CD4-positive, alpha-beta memory T cell (primary cell): ENCODE results near the gene HSPB6. TPM values are rescaled to one million over a fixed set of nuclear protein-coding genes. Genes with fewer than 3 reads are reported as not detected.

Experiments
- CTCF ChIA-PET: fragments of 350-600 bp; sonication (Branson Sonifier 250); formaldehyde crosslinking; loops from one replicate; lab custom pipeline; 2021; ENCODE audit warnings: inconsistent platforms; ENCODE audit not compliant: partially characterized antibody; lab: Charles Lee
- POLR2A ChIA-PET: fragments of 350-600 bp; sonication (Branson Sonifier 250); formaldehyde crosslinking; loops from one replicate; lab custom pipeline; 2021; ENCODE audit not compliant: partially characterized antibody; lab: Charles Lee
- DNase-seq, 5 donors: peaks; one replicate each; pipeline versions ENCODE4 v3.0.0 to v3.0.0-alpha.2; 2020 to 2022; ENCODE audit warnings: mixed read lengths in 1 of 5
- H3K27ac ChIP-seq: one replicate; pipeline ENCODE4 v1.7.0; 2013; ENCODE audit warnings: low read depth, low read length
- H3K27me3 ChIP-seq: 2 replicates; pipeline ENCODE4 v1.7.0; 2013; ENCODE audit warnings: mild to moderate bottlenecking, low read length, moderate library complexity; ENCODE audit not compliant: insufficient read depth
- H3K36me3 ChIP-seq: 2 replicates; pipeline ENCODE4 v1.7.0; 2013; ENCODE audit warnings: mild to moderate bottlenecking, low read length, moderate library complexity; ENCODE audit not compliant: insufficient read depth
- H3K4me1 ChIP-seq: 2 replicates; pipeline ENCODE4 v1.7.0; 2013; ENCODE audit warnings: mild to moderate bottlenecking, low read length, moderate library complexity; ENCODE audit not compliant: insufficient read depth
- H3K4me3 ChIP-seq, 2 donors: one replicate each; pipeline ENCODE4 v1.7.0; 2013; ENCODE audit warnings: low read length in 2 of 2, mild to moderate bottlenecking in 1 of 2
- H3K9me3 ChIP-seq, 2 donors: one replicate each; pipeline ENCODE4 v1.7.0; 2013; ENCODE audit warnings: low read length in 2 of 2, control low read depth in 1 of 2; ENCODE audit not compliant: control insufficient read depth in 1 of 2
- H3K27ac Mint-ChIP-seq, 7 donors: one replicate each; pipeline ENCODE4 v1.8.0; 2020 to 2021; ENCODE audit warnings: mixed read lengths in 7 of 7, mild to moderate bottlenecking in 6 of 7, inconsistent platforms in 3 of 7, moderate library complexity in 3 of 7
- H3K27me3 Mint-ChIP-seq, 2 donors: one replicate each; pipeline ENCODE4 v1.8.0; 2020 to 2021; ENCODE audit warnings: mixed read lengths in 2 of 2
- H3K36me3 Mint-ChIP-seq, 2 donors: one replicate each; pipeline ENCODE4 v1.8.0; 2020 to 2021; ENCODE audit warnings: mixed read lengths in 2 of 2, inconsistent platforms in 1 of 2, mild to moderate bottlenecking in 1 of 2
- H3K4me1 Mint-ChIP-seq, 4 donors: one replicate each; pipeline ENCODE4 v1.8.0; 2020 to 2021; ENCODE audit warnings: mixed read lengths in 4 of 4, mild to moderate bottlenecking in 1 of 4
- H3K4me3 Mint-ChIP-seq, 8 donors: one replicate each; pipeline ENCODE4 v1.8.0; 2020 to 2021; ENCODE audit warnings: mixed read lengths in 8 of 8, mild to moderate bottlenecking in 7 of 8, moderate library complexity in 6 of 8, inconsistent platforms in 3 of 8
- H3K9me3 Mint-ChIP-seq, 8 donors: one replicate each; pipeline ENCODE4 v1.8.0; 2020 to 2021; ENCODE audit warnings: mixed read lengths in 8 of 8, mild to moderate bottlenecking in 5 of 8, inconsistent platforms in 3 of 8, moderate library complexity in 1 of 8
- intact Hi-C: fragments of 100-400 bp; cut with micrococcal nuclease; formaldehyde crosslinking; loops from one replicate; pipeline ENCODE4 v1.15.1; 2023
- polyA plus RNA-seq, 2 donors: library from polyadenylated mRNA; unstranded; fragments of 300-500 nt; fragmentation: Illumina TruSeq; gene quantifications; one replicate each; pipeline ENCODE4 v1.2.3, GENCODE V29; 2021
- total RNA-seq, 2 experiments: library from RNA; stranded (reverse); gene quantifications; one replicate each; pipeline ENCODE4 v1.2.3, GENCODE V29; 2021

The HSPB6 gene
- total and polyA plus RNA-seq, 4 experiments from 2014 or later, result not detected

GRCh38 chr19:35715355-35715809 lies 41.4 kb downstream of the HSPB6 start:
- Mint-ChIP-seq H3K9me3 (peaks cover 0 to 1% (median 0%) of the 10 kb centered on the region in 8 donors), H3K4me3 (peak overlapping the region in 3 of 8 donors; percentile 92 to 99 (median 94)), H3K36me3 (peaks cover 4 to 7% of the 10 kb centered on the region in 2 donors), H3K27ac (peak overlapping the region in 6 of 7 donors; percentile 61 to 99 (median 92)), H3K4me1 (peaks cover 51 to 80% (median 66%) of the 10 kb centered on the region in 4 donors), H3K27me3 (no peaks in the 10 kb centered on the region)
- no peaks in the 10 kb centered on the region for H3K27me3 ChIP-seq
- intact Hi-C loops, result no loop called here
- peaks cover 76% of the 10 kb centered on the region for H3K4me1 ChIP-seq
- H3K27ac ChIP-seq, result peak overlapping the region; percentile 71
- no peak for DNase-seq
- no peaks in the 10 kb centered on the region for H3K9me3 ChIP-seq
- CTCF ChIA-PET, result interaction anchor here (0.6 to 6.0 kb wide), 7 partner anchors 12 to 206 kb away, joined by 3 to 54 read pairs (median 4); partner anchors contain the start of gene LIN37
- H3K4me3 ChIP-seq, result peak overlapping the region; percentile 68 to 81
- POLR2A ChIA-PET, result interaction anchor here (1.0 to 6.3 kb wide), 6 partner anchors 9 to 33 kb away, joined by 3 to 61 read pairs (median 4); partner anchors contain the start of genes IGFLR1, LIN37 and ZBTB32
- H3K36me3 ChIP-seq, result peaks cover 3% of the 10 kb centered on the region

- no peak for DNase-seq
- H3K27ac Mint-ChIP-seq, result peak overlapping the region; percentile 38 to 98 (median 91)
- ChIA-PET POLR2A (interaction anchor here (1.2 to 6.3 kb wide), 4 partner anchors 12 to 30 kb away, joined by 3 to 61 read pairs (median 8); partner anchors contain the start of genes PSENEN, U2AF1L4 and ZBTB32), CTCF (interaction anchor here (0.6 to 6.0 kb wide), 6 partner anchors 11 to 55 kb away, joined by 3 to 54 read pairs (median 4); partner anchors contain the start of gene LIN37)
- Histone ChIP-seq H3K4me1 (peaks cover 78% of the 10 kb centered on the region), H3K4me3 (no peak overlapping the region), H3K27me3 (no peaks in the 10 kb centered on the region), H3K9me3 (no peaks in the 10 kb centered on the region), H3K27ac (peak overlapping the region; percentile 63), H3K36me3 (no peaks in the 10 kb centered on the region)
- peaks cover 49 to 82% (median 65%) of the 10 kb centered on the region in 4 donors for H3K4me1 Mint-ChIP-seq
- peak overlapping the region; percentile 48 to 82 (median 66) for H3K4me3 Mint-ChIP-seq
- peaks cover 0 to 1% (median 0%) of the 10 kb centered on the region in 8 donors for H3K9me3 Mint-ChIP-seq
- intact Hi-C loops, result no loop called here
- H3K27me3 Mint-ChIP-seq, result no peaks in the 10 kb centered on the region
- H3K36me3 Mint-ChIP-seq, result peaks cover 0 to 5% of the 10 kb centered on the region in 2 donors
These were observed 42.1 kb downstream of the HSPB6 start for GRCh38 chr19:35714601-35715354.

- peak overlapping the region; percentile 63 for H3K27ac ChIP-seq
- no peaks in the 10 kb centered on the region for H3K9me3 ChIP-seq
- POLR2A ChIA-PET, result interaction anchor here (0.7 to 6.3 kb wide), 3 partner anchors 11 to 220 kb away, joined by 3 to 61 read pairs (median 8); partner anchors contain the start of genes PSENEN, U2AF1L4 and ZBTB32
- Mint-ChIP-seq H3K4me1 (peaks cover 45 to 75% (median 59%) of the 10 kb centered on the region in 4 donors), H3K9me3 (peaks cover 0 to 1% (median 0%) of the 10 kb centered on the region in 8 donors), H3K27ac (peak overlapping the region; percentile 64 to 98 (median 92)), H3K4me3 (peak overlapping the region in 6 of 8 donors; percentile 25 to 83 (median 52)), H3K36me3 (peaks cover 0 to 5% of the 10 kb centered on the region in 2 donors), H3K27me3 (no peaks in the 10 kb centered on the region)
- intact Hi-C loops, result no loop called here
- H3K4me3 ChIP-seq, result no peak overlapping the region
- H3K27me3 ChIP-seq, result no peaks in the 10 kb centered on the region
- peaks cover 70% of the 10 kb centered on the region for H3K4me1 ChIP-seq
- no peak for DNase-seq
- H3K36me3 ChIP-seq, result no peaks in the 10 kb centered on the region
- CTCF ChIA-PET, result interaction anchor here (1.0 to 6.0 kb wide), 4 partner anchors 12 to 20 kb away, joined by 3 to 54 read pairs (median 12); no protein-coding TSS in a partner anchor
These were observed 42.8 kb downstream of the HSPB6 start for GRCh38 chr19:35713904-35714495.

DNA sequence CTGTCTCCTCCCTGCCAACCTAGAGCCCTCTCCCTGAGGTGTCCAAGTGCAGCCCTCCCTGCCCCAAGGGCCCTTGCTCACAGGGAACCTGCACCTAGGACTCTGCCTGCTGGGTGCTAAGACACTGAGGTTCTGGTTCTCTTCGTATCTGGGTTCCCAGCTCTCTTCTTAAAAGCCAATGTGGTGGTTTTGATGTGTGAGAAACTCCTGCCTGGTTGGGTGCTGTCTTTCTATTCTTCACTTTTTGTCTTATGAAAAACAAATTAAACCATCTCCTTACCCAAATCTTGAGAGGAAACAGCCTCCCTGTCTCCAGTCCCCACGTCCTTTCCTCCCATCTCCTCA lies 43.4 kb downstream of the HSPB6 start:
- Mint-ChIP-seq H3K36me3 (peaks cover 0 to 3% of the 10 kb centered on the region in 2 donors), H3K27me3 (no peaks in the 10 kb centered on the region), H3K4me1 (peaks cover 43 to 70% (median 54%) of the 10 kb centered on the region in 4 donors), H3K4me3 (peak overlapping the region; percentile 6 to 83 (median 60)), H3K27ac (peak overlapping the region; percentile 44 to 98 (median 92)), H3K9me3 (peaks cover 0 to 1% (median 0%) of the 10 kb centered on the region in 8 donors)
- Histone ChIP-seq H3K27me3 (no peaks in the 10 kb centered on the region), H3K27ac (peak overlapping the region; percentile 63), H3K36me3 (no peaks in the 10 kb centered on the region), H3K4me1 (peaks cover 66% of the 10 kb centered on the region), H3K9me3 (no peaks in the 10 kb centered on the region), H3K4me3 (no peak overlapping the region)
- ChIA-PET CTCF (interaction anchor here (3.1 to 6.0 kb wide), 2 partner anchors 16 to 20 kb away, joined by 10 to 54 read pairs; no protein-coding TSS in a partner anchor), POLR2A (interaction anchor here (0.7 to 6.3 kb wide), 4 partner anchors 11 to 221 kb away, joined by 3 to 61 read pairs (median 6); partner anchors contain the start of genes PSENEN, U2AF1L4 and ZBTB32)
- intact Hi-C loops, result no loop called here
- peak in 2 of 5 donors; percentile 15 to 30 for DNase-seq

- Mint-ChIP-seq H3K27me3 (no peaks in the 10 kb centered on the region), H3K4me3 (peak overlapping the region; percentile 35 to 83 (median 64)), H3K27ac (peak overlapping the region; percentile 88 to 98 (median 92)), H3K4me1 (peaks cover 42 to 68% (median 54%) of the 10 kb centered on the region in 4 donors), H3K9me3 (peaks cover 0 to 1% (median 0%) of the 10 kb centered on the region in 8 donors), H3K36me3 (peaks cover 0 to 3% of the 10 kb centered on the region in 2 donors)
- no peak overlapping the region for H3K4me3 ChIP-seq
- no peaks in the 10 kb centered on the region for H3K36me3 ChIP-seq
- ChIA-PET CTCF (interaction anchor here (3.1 to 6.0 kb wide), 2 partner anchors 16 to 19 kb away, joined by 10 to 54 read pairs; no protein-coding TSS in a partner anchor), POLR2A (interaction anchor here (0.7 to 6.3 kb wide), 5 partner anchors 9 to 221 kb away, joined by 3 to 61 read pairs (median 3); partner anchors contain the start of genes PSENEN, U2AF1L4 and ZBTB32)
- peaks cover 66% of the 10 kb centered on the region for H3K4me1 ChIP-seq
- intact Hi-C loops, result no loop called here
- DNase-seq, result peak; percentile 42 to 75 (median 52)
- H3K9me3 ChIP-seq, result no peaks in the 10 kb centered on the region
- H3K27me3 ChIP-seq, result no peaks in the 10 kb centered on the region
- peak overlapping the region; percentile 63 for H3K27ac ChIP-seq
These were observed 44.0 kb downstream of the HSPB6 start for GRCh38 chr19:35712567-35713505.
